Left lobe of liver (tissue), 2 donors: ENCODE measurements around the gene EIF4B. TPM values are rescaled to one million over a fixed set of nuclear protein-coding genes. Genes with fewer than 3 reads are reported as not detected.
"Not testable (repeated sequence)": the region's sequence is repeated elsewhere in the genome, so short reads cannot be mapped to it uniquely, and the experiment has no call there.

Experiments
- ATAC-seq: fragments of 200-7000 bp; cut with Tn5 transposase; one replicate; pipeline ENCODE4 v1.9.1; 2020; ENCODE audit warnings: mild to moderate bottlenecking, moderate library complexity
- DNase-seq: peaks from one replicate; pipeline ENCODE4 v3.0.0-alpha.2; 2020; ENCODE audit warnings: low spot score
- total RNA-seq: library from RNA; stranded (reverse); gene quantifications from one replicate; pipeline ENCODE4 v1.2.1, GENCODE V29; 2021
- donor health status: DM: no; HTN: no; CAD: no; lungs with moderate emphysema.
- donor health status: DM: no; HTN: yes; CAD: no.

Gene EIF4B, protein sequence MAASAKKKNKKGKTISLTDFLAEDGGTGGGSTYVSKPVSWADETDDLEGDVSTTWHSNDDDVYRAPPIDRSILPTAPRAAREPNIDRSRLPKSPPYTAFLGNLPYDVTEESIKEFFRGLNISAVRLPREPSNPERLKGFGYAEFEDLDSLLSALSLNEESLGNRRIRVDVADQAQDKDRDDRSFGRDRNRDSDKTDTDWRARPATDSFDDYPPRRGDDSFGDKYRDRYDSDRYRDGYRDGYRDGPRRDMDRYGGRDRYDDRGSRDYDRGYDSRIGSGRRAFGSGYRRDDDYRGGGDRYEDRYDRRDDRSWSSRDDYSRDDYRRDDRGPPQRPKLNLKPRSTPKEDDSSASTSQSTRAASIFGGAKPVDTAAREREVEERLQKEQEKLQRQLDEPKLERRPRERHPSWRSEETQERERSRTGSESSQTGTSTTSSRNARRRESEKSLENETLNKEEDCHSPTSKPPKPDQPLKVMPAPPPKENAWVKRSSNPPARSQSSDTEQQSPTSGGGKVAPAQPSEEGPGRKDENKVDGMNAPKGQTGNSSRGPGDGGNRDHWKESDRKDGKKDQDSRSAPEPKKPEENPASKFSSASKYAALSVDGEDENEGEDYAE
- total RNA-seq, result 184 TPM

DNA sequence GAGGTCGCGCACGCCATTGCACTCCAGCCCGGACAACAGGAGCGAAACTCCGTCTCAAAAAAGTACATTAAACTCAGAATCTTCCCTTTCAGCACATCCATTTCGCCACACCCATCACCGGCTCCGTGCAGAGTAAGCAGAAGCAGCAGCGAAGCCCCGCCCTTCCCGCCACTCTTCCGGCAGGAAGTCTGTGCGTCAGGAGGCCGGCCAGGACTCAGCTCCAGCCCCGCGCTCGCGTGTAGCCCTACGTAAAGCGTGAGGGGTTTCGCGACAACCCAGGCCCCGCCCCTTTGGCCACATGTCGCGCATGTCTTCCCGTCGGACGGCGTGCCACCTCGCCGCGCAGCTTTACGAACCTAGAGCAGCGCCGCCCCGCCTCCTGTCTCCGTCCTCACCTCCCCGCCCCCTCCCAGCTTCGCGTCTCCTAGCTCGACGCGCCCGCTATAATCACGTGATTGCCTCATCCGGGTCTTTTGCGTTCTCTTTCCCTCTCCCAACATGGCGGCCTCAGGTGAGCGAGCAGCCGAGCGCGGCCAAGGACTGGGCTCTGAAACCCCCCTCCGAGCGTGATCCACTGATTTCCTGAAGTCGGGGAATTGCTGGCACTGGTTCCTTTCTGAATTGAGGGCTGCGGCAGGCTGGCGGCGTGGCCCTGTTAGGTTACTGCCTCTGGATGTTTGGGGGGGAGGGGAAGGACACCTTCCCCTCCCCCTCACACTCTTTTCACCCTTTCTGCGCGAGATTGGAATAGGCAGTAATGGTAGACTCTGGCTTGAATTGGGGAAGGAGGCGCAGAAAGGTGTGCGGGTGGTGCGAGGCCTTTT lies at the start of gene EIF4B:
EIF4B (plus strand) TSS at position 471 of the 824 bp plus-strand sequence; CDS start at position 499, 28 bp downstream.
- DNase-seq, result peak; percentile 100

DNA sequence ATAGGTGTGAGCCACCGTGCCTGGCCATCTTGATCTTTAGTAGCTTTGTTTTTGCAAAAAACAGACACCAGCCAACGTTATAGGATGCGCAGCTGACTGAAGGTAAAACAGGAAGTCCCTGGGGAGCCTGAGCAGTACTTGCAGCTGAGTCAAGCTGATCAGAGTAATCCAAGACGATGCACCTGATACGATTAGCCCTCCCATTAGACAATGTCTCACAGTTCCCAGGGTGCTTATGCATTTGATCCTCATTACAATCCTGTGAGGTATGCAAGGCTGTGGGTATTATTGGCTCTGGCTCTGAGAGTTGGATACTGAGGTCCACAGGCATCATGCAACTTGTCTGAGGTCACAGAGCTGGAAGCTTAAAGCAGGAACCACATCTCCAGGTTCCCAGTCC lies 49.3 kb upstream of the EIF4B start:
- no peak for DNase-seq
- ATAC-seq, result no peak

More for the DNA sequence above, at the start of gene EIF4B:
- ATAC-seq, result peak; percentile 91

DNA sequence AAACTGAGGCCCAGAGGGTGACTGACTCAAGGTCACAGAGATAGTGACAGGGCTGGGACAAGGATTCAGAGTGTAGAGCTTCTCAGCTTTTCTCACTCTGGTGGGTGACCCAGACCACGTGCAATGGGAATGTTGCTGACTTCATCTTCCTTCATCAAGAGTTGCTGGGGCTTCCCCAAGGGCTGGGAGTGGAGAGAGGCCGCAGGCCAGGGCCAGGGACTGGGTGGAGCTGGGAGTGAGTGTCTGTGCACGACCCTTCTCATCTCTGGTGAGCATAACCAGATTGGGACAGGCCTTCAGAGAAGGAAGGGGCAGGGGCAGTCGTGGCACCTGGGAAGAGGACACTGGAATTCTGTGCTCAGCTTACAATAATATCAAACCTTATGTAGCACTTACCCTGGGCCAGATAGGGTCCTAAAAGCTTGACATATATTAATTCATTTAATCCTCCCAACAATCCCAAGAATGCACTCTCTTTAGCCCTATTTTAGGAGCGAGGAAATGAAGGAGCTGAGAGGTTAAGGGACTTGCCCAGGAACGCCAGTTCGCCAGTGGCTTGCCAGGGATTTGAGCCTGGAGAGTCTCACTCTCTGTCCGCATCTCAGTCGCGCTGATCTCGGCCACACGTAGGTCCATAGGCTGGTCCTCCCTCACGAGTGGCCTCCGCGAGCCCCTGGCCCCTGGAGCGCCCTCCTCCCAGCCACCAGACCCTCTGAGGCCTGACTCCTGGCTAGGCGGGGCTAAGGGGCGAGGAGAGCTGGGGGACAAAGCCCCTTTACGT lies 41.5 kb upstream of the EIF4B start:
- DNase-seq, result no peak
- ATAC-seq, result peak; percentile 44

DNA sequence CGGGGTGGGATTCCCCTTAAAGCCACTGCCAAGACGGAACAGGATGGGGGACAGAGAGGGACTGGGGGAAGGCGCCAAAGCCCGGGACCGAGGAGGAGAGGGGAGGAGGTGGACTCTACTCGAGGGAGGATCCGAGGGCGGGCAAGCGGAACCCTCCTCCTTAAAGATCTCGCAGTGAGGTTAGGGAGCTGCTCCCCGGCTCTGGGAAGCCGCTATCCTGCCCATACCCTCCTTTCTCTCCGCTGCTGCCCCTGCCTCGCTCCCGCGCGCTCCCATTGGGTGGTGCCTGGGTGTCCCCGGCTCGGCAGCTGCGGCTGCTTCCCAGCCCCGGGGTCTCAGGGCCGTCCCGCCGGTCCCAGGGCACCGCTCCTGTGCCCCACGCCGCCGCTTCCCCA lies 40.9 kb upstream of the EIF4B start:
- no peak for DNase-seq
- peak; percentile 28 for ATAC-seq

DNA sequence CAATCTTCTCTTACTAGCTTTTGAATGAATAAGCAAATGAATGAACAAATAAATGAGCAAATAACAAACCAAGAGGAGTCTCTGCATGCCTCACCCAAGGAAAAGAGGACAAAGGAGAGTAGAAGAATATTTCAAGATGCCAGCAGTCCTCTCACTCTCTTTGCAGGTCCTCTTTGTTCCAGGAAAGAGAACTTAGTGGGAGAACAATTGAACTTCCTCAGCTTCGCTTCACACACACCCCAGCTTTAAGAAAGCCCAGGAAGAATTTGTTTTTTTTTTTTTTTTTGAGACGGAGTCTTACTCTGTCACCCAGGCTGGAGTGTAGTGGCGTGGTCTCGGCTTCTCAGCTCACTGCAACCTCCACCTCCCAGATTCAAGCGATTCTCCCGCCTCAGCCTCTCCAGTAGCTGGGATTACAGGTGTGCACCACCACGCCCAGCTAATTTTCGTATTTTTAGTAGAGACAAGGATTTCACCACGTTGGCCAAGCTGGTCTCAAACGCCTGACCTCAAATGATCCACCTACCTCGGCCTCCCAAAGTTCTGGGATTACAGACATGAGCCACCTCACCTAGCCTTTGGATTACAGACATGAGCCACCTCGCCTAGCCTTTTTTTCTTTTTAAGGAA lies 37.0 kb upstream of the EIF4B start:
- DNase-seq, result no peak
- no peak for ATAC-seq

DNA sequence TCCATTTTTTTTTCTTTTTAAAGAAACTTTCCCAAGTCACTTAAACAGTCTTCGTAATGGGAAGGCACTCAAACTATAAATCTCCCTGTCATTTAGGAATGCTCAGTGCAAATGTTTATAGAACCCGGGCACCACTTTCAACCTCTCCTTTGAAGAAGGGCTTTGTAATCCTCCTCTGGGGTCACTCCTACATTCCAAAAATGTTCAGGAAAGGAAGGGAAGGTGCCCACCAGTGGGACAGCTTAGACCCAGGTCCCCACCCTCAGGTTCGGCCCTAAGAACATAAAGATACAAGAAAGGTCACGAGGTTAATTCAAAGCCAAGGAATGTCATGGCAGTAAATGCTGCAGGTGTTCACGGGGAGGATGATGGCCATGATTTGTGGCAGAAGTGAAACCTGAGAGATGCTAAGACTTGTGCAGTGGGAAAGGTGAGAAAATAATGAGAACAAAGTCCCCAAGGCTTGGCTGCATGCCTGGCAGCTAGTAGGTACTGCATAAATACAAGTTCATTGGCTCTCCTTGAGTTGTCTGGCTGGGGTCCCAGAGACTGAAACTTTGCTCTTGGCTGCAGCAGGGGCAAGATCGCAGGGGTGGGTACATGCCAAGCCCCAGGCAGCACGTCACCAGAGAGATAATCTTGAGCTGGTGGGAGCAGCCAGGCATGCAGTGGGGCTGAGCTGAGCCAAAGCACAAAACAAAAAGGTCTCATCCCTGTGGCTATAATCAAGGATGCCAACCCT lies 36.3 kb upstream of the EIF4B start:
- DNase-seq (peak; percentile 78), ATAC-seq (peak; percentile 83)

DNA sequence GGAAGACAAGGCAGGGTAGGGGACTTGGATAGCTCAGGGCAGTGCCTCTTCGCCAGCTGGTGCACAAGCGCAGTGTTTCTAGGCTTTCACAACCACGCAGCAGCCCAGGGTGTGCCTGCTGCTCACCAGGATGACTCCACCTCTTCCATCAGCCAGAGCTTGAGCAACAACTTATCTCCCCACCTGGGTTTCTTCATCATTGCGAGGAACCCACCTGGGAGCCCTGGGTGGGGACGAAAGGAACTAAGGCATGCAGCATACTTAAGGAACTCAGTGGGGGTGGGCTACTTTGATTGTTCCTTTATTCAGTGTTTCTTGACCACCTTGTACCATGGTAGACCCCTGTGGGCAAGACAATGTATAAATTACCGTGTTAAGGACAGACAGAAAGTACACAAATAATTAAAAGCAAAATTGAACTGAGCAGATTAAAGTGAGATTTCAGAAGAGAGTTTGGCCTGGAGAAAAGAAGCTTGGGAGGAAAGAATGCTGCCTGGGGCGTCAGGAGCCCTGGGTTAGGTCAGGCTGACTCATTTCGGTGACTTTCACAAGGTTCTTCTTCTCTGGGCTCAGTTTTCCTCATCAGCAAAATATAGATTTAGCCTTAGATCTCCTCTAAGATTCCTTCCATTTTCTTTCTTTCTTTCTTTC lies 34.5 kb upstream of the EIF4B start:
- ATAC-seq (no peak), DNase-seq (no peak)

DNA sequence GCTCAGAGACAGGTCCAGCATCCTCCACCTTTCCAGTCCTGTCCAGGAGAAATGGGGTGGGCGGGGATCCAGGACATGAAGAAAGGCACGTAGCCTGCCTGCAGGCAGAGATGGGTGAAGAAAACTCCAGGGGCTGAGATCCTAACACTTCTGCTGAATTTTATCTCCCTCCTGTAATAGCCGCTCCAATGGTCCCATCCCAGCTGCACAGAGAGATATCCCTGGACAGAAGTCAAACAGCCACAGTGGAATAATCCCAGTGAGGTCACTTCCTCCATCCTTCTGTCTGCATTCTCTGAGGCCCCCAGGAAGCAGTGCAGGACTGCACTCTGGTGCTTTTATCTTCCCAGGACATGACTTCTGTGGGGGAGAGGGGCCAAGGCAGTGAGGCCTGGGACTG lies 31.1 kb upstream of the EIF4B start:
- peak; percentile 41 for ATAC-seq
- no peak for DNase-seq

DNA sequence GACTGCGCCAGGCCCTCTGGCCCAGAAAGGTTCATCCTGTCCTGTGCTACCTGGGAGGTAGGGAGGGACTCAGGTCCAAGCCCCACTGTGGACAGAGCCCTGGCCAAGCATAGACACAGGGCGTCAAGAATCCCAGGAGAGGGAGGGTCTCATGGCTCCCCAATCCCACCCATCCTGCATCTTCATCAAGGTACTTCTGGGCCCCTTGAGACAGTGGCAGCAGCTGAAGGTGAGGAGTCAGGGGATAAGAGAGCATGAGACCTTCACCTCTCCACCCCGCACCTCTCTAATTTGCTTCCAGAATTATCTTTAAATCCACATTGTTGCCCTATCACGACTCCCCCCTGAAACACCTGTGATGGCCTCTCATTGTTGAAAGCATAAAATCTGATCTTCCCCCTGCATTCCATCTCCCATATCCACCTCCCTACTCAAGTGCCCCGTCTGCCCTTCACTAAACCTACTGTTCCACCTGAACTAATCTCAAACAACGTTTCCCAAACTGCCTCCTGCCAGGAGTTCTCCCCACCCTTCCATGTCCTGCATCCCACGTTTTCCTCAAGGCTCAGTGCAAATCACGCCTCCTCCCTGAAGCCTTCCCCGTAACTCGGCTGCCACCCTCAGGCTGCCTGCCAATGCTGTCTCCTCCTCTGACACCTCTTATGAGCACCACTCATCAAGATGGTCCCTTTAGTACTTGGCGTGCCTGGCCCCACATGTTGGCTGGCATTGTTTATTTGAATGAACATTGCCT lies 30.3 kb upstream of the EIF4B start:
- DNase-seq, result no peak
- ATAC-seq, result peak; percentile 26

DNA sequence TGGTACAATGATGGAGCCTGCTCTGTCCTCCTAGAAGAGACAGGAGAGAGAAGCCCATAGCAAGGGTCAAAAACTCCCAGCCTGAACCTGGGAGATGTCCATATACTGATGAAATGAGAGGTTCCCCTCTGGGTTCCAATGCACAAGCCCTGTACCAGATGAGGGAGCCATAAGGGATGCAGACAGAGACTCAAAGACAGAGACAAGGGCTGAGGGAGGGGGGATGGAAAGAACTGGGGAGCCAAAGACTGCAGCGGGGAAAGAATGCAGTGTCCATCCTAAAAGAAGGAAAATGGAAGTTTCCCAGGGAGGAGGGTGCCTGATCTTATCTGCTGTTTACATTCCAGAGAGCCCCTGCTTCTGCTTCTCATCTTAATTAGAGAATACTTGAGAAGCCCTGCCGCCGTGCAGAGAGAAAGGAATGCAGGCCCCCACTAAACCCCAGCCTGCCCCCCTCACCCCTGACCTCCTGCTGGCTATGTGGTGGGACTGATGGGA lies 29.6 kb upstream of the EIF4B start:
- peak; percentile 19 for ATAC-seq

DNA sequence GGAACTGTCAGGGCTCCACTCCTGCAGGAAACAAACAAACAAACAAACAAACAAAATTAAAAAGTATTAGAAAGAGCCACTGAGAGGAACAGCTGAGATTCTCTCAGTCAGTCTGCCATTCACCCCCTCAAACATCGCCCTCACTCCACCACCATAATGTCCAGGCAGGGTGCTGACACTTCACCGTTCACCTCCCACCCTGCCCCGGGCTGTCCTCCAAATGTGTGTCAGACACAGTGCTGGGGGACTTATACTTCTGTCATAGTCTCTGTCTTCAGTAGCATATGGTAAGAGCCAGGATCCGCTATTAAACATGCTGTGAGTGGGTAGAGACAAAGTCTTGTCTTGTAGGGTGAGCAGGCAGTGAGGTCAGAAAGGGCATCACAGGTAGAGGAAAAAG lies 29.1 kb upstream of the EIF4B start:
- DNase-seq (no peak), ATAC-seq (no peak)

More for the DNA sequence above, 29.6 kb upstream of the EIF4B start:
- DNase-seq, result no peak

DNA sequence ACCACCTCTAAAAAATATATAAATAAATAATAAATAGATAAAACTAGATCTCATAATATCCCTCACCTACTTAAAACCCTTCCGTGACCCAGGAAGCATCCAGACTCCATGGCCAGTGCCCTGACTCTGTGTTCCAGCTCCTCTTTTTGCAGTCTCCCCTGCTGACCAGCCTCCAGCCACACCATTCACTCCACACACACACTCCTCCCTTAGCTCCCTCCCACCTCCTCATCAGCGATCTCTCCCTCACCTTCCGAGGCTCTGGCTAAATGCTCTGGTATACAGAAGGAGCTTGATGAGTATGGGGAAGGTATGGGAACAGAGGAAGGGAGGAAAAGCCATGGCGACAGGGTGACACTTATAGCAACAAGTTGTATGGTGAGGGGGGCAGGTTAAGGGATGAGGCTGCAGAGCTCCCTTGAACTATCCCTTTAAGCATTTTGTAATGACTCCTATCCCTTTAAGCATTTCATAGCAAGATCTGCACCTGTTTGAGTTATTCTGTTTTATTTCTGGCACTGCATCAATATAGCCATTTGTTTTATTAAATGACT lies 26.1 kb upstream of the EIF4B start:
- ATAC-seq (no peak), DNase-seq (no peak)

DNA sequence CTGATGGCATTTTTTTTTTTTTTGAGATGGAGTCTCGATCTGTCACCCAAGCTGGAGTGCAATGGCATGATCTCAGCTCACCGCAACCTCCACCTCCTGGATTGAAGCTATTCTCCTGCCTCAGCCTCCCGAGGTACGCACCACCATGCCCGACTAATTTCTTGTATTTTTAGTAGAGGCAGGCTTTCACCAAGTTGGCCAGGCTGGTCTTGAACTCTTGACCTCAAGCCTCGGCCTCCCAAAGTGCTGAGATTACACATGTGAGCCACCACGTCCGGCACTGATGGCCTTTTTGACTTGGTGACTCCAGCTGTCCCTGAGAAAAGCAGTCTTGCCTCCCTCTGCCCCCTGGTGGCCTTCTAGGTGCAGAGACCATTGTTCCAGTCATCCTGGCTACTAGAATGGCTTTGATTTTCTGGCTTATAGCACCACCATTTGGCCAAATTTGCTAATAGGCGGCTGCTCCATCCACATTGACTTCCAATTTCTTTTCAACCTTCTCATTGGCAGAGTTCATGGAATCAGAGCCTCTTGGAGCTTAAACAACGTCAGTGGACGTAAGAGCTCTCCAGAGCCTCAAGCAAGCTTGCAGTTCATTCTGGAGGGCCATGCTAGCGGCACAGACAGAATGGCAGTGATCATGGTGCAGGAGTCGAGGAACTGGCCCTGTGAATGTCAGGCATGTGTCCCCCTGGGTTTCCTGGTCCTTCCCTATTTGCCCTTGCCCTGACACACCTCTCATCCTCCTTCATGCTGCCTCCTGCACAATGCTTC lies 25.4 kb upstream of the EIF4B start:
- DNase-seq (peak; percentile 92), ATAC-seq (peak; percentile 99)

DNA sequence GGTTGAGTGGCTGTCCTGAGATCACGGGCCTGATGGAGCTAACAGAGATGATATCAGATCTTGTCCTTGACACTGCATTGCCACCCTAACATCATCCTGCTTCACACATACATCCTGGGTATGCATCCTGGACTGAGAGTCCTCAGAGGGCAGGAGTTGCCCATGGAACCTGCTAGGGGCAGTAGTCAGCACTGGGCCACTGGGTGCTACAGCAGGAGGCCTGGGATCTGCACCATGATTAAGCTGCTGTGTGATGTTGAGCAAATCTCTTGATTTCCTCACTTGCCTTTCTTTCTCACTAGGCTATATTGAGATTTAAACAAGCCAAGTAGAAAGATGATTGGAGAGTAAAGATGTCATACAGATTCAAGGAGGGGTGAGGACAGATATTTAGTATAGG lies 22.1 kb upstream of the EIF4B start:
- no peak for ATAC-seq
- no peak for DNase-seq

DNA sequence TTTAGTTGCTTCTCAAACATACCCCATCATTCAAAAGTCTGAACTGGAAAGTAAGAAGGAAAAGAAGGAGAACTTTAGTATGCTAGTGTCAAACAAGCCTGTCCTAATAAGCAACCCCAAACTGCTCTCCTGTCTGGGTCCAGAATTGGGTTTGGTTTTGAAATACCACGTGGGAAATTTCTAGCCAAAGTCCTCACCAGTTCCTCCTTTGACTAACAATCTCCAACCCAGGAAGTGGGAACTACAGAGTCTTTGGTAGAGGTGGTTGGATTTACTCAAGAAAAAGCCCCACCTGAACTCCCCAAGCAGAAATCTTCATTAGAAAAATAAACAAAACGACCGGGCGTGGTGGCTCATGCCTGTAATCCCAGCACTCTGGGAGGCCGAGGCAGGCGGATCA lies 17.4 kb upstream of the EIF4B start:
- ATAC-seq (no peak), DNase-seq (no peak)

DNA sequence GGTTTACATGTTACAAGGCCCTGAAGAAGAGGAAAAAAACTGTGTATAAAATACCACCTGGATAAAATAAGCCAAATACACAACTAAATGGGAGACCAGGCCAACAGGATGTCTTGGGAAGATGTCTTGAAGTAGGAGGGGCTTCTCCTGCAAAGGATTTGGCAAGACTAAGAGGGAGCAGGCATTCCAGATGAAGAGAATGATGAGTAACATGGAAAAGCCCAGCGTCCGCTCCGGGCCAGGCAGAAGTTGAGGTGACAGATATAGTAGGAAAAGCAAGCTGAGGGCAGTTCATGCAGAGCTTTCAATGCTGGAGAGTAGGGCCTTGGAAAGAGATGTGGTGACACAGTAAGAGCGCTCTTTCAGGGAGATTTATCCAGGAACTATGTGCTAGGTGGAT lies 16.1 kb upstream of the EIF4B start:
- ATAC-seq, result no peak
- DNase-seq, result no peak

DNA sequence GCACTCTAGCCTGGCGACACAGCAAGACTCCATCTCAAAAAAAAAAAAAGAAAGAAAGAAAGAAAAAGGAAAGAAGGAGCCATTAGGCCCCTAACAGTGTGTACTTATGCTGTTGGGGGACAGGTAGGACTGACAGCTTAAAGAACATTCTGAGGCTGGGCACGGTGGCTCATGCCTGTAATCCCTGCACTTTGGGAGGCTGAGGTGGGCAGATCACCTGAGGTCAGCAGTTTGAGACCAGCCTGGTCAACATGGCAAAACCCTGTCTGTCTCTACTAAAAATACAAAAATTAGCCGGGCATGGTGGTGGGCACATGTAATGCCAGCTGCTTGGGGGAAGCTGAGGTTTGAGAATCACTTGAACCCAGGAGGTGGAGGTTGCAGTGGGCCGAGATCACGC lies 14.0 kb upstream of the EIF4B start:
- not testable (repeated sequence) for ATAC-seq

More for the DNA sequence above, 14.0 kb upstream of the EIF4B start:
- DNase-seq, result not testable (repeated sequence)
